Activated naive CD4-positive, alpha-beta T cell treated with anti-CD3 and anti-CD28 coated beads, Interleukin-2, amount 50 U/mL, for 72 hours (primary cell): ENCODE data around the gene CAVIN4. TPM values are rescaled to one million over a fixed set of nuclear protein-coding genes. Genes with fewer than 3 reads are reported as not detected.

ENCODE experiments used
- ATAC-seq, 2 donors: fragments of 150-1000 bp; cut with Tn5 transposase; 2 replicates each; pipeline ENCODE4 v1.10.0; 2021; ENCODE audit warnings: mild to moderate bottlenecking in 2 of 2, moderate library complexity in 2 of 2
- DNase-seq, 2 donors: peaks; one replicate each; pipeline ENCODE4 v3.0.0; 2021 to 2022; ENCODE audit warnings: low spot score in 2 of 2
- H3K27ac Mint-ChIP-seq, 2 donors: one replicate each; pipeline ENCODE4 v1.8.0; 2022; ENCODE audit warnings: mild to moderate bottlenecking in 2 of 2, mixed read lengths in 2 of 2
- H3K36me3 Mint-ChIP-seq, 2 donors: one replicate each; pipeline ENCODE4 v1.8.0; 2022; ENCODE audit warnings: mixed read lengths in 2 of 2
- H3K9me3 Mint-ChIP-seq, 2 donors: one replicate each; pipeline ENCODE4 v1.8.0; 2022; ENCODE audit warnings: mixed read lengths in 2 of 2
- total RNA-seq, 2 donors: library from RNA; stranded (reverse); gene quantifications; one replicate each; pipeline ENCODE4 v1.2.3, GENCODE V29; 2022

CAVIN4 gene
- total RNA-seq, 2 donors from 2014 or later, result 0.14 to 0.21 TPM

DNA sequence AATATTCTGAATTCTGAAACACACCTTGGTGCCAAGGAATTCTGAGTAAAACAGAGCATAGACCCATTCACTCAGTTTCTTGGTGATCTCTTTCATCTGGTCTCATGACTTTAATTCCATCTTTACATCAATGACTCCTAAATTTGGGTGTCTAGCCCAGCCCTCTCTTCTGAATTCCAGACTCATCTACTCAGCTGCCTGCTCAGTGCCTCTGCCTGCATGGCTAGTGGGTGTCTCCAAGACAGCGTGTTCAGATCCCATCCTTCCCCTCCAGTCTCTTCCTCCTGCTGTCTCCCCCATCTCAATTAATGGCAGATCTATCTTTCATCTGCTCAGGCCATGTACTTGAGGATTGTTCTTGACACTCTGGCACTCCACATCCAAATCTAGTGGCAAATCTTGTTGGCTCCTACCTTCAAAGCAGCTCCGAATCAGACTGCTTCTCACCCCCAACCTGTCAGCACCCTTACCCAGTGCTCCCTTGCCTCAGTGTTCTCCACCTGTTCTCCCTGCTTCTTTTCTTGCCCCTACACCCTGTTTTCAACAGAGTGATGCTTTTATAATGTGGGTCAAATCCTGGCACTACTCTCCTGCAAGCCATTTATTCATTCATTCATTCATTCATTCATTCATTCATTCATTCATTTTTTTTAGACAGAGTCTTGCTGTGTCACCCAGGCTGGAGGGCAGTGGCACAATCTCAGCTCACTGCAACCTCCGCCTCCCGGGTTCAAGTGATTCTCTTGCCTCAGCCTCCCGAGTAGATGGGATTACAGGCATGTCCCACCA lies 5.3 kb downstream of the CAVIN4 start:
- DNase-seq, result no peak
- Mint-ChIP-seq H3K27ac (no peak overlapping the region), H3K36me3 (no peaks in the 10 kb centered on the region), H3K9me3 (no peaks in the 10 kb centered on the region)
- no peak for ATAC-seq

GRCh38 chr9:100584951-100585350 lies 7.1 kb downstream of the CAVIN4 start:
- DNase-seq, result no peak
- no peak for ATAC-seq
- Mint-ChIP-seq H3K27ac (no peak overlapping the region), H3K36me3 (no peaks in the 10 kb centered on the region), H3K9me3 (no peaks in the 10 kb centered on the region)

DNA sequence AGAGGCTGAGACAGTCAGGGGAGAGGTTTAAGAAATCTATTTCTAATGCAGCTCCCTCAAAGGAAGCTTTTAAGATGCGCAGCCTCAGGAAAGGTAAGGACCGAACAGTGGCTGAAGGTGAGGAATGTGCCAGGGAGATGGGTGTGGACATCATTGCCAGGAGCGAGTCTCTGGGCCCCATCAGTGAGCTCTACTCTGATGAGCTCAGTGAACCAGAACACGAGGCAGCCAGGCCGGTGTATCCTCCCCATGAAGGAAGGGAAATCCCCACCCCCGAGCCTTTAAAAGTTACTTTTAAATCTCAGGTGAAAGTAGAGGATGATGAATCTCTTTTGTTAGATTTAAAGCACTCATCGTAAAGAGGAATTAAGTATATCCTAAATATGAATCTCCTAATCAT lies 8.2 kb downstream of the CAVIN4 start:
- no peak for DNase-seq
- ATAC-seq, result no peak
- Mint-ChIP-seq H3K36me3 (no peaks in the 10 kb centered on the region), H3K27ac (no peak overlapping the region), H3K9me3 (no peaks in the 10 kb centered on the region)

- H3K36me3 Mint-ChIP-seq, result no peaks in the 10 kb centered on the region
- no peak overlapping the region for H3K27ac Mint-ChIP-seq
- DNase-seq (no peak), ATAC-seq (no peak)
- no peaks in the 10 kb centered on the region for H3K9me3 Mint-ChIP-seq
Observed at GRCh38 chr9:100587375-100587774, 9.5 kb downstream of the CAVIN4 start.

DNA sequence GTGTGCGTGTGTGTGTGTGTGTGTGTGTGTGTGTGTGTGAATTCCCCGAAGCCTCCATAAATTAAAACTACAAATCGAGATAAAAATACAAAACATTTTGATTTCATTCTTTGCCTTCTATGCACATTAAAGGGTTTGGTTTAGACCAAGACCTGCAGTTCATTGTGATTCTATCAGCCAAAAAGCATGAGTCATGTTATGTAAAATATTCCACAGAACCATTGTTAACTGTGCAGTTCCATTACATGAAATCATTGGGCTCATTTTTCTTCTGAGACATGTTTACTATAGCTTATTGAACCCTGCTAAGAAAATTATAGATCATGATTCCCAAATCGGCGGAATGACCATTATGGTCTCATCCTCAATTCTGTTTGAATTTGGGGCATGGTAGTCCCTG lies 11.7 kb downstream of the CAVIN4 start:
- Mint-ChIP-seq H3K36me3 (no peaks in the 10 kb centered on the region), H3K27ac (no peak overlapping the region), H3K9me3 (no peaks in the 10 kb centered on the region)
- no peak for ATAC-seq
- no peak for DNase-seq

GRCh38 chr9:100590481-100590880 lies 12.6 kb downstream of the CAVIN4 start:
- Mint-ChIP-seq H3K9me3 (no peaks in the 10 kb centered on the region), H3K36me3 (no peaks in the 10 kb centered on the region), H3K27ac (no peak overlapping the region)
- ATAC-seq (no peak), DNase-seq (no peak)

DNA sequence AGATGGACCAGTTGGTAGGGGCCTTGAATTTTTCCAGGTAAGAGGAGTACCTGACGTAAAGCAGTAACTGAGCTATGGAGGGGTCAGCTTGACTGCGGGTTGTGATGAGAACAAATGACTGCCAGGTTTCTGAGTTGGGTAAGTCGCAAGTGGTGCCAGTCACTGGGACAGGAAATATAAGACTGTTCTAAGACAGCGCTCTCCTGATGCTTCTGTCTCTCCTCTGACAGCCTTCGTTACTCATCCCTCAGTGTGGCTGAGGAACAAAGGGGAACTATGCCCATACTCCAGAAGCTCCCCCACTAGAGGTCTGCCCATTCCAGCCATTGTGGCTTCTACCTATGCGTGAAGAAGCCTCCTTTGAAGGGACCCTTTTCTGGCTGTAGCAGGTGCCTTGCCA lies 13.3 kb downstream of the CAVIN4 start:
- no peak for ATAC-seq
- DNase-seq, result no peak
- no peak overlapping the region for H3K27ac Mint-ChIP-seq
- H3K36me3 Mint-ChIP-seq, result no peaks in the 10 kb centered on the region
- H3K9me3 Mint-ChIP-seq, result no peaks in the 10 kb centered on the region

GRCh38 chr9:100591639-100592412 lies 13.9 kb downstream of the CAVIN4 start:
- no peaks in the 10 kb centered on the region for H3K36me3 Mint-ChIP-seq
- ATAC-seq (no peak), DNase-seq (no peak)
- H3K27ac Mint-ChIP-seq, result no peak overlapping the region
- H3K9me3 Mint-ChIP-seq, result no peaks in the 10 kb centered on the region

- Mint-ChIP-seq H3K27ac (no peak overlapping the region), H3K9me3 (no peaks in the 10 kb centered on the region), H3K36me3 (no peaks in the 10 kb centered on the region)
- ATAC-seq, result peak; percentile 47
- DNase-seq, result peak in 1 of 2 donors; percentile 41
Observed at GRCh38 chr9:100595391-100596199, 17.7 kb downstream of the CAVIN4 start.

GRCh38 chr9:100597236-100597635 lies 19.4 kb downstream of the CAVIN4 start:
- no peak for ATAC-seq
- Mint-ChIP-seq H3K36me3 (no peaks in the 10 kb centered on the region), H3K9me3 (no peaks in the 10 kb centered on the region), H3K27ac (no peak overlapping the region)
- DNase-seq, result no peak

DNA sequence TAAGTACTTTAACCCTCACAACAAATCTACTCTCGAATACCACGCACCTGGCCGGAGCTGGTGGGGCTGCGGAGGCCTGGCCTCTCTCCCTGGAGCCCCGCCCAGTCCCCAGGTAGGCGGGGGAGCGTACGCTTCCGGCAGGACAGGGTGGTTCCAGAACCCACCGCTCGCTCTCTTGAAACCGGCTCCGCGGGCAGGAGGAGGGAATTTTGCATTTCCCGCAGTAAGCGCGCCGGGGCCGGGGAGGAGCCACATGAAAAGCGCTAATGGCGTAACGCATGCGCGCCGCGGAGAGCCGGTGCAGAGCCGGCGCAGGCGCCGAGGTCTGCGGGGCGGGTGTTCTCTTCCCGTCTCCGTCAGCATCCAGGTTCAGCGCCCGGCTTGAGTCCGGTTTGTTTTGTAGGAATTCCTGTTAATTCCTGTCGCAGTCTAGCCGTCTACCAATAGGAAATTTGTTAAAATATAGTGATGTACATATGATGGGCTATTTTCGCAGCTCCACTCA lies 20.8 kb downstream of the CAVIN4 start:
- H3K36me3 Mint-ChIP-seq, result no peaks in the 10 kb centered on the region
- no peaks in the 10 kb centered on the region for H3K9me3 Mint-ChIP-seq
- peak; percentile 79 to 83 for ATAC-seq
- DNase-seq, result peak; percentile 74 to 83
- peak overlapping the region; percentile 2 to 34 for H3K27ac Mint-ChIP-seq

- Mint-ChIP-seq H3K36me3 (no peaks in the 10 kb centered on the region), H3K27ac (no peak overlapping the region), H3K9me3 (no peaks in the 10 kb centered on the region)
- no peak for ATAC-seq
- DNase-seq, result no peak
Observed at GRCh38 chr9:100600521-100601079, 22.7 kb downstream of the CAVIN4 start.

DNA sequence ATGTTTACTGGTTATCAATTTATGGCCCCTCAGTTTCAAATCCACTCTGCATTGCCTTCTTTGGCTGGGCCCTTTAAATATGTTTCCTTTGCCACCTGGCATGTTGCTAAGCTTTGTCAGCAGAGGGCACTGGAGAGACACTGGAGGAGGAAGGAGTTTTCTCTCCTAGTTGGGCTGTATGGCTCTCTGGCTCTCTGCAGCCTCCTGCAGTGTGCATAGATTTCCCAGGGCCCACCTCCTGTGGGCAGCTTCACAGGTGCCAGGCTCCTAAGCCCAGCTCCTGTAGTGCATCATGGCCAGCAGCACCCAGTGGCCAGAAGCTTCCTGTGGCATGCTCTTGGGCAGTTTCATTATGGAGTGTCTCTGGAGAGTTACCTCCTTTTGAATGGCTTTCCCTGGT lies 23.3 kb downstream of the CAVIN4 start:
- DNase-seq (peak in 1 of 2 donors; percentile 48), ATAC-seq (peak; percentile 23 to 60)
- H3K27ac Mint-ChIP-seq, result no peak overlapping the region
- H3K36me3 Mint-ChIP-seq, result no peaks in the 10 kb centered on the region
- no peaks in the 10 kb centered on the region for H3K9me3 Mint-ChIP-seq

DNA sequence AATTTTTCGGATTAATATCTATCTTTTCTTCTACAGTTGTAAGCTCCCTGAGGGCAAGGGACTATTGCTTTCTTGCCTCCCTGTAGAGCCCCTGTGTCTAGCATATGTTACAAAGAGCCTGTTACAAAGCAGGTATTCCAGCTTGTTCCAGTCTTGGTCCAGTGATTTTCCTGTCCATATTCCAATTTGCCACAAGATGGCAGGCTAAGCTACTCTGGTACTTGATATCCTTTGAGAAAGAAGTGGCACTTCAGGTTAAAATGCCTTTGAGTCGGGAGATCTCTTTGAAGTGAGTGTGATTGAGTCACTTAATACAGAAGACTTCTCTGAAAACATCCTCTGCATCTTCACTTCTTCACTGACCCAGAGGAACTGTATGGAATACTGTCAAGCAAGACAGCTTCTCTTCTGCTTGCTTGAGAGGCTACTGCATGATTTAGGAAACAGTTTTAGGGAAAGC lies 24.5 kb downstream of the CAVIN4 start:
- DNase-seq (no peak), ATAC-seq (no peak)
- no peaks in the 10 kb centered on the region for H3K9me3 Mint-ChIP-seq
- no peak overlapping the region for H3K27ac Mint-ChIP-seq
- no peaks in the 10 kb centered on the region for H3K36me3 Mint-ChIP-seq

GRCh38 chr9:100605405-100605804 lies 27.5 kb downstream of the CAVIN4 start:
- H3K36me3 Mint-ChIP-seq, result no peaks in the 10 kb centered on the region
- H3K9me3 Mint-ChIP-seq, result no peaks in the 10 kb centered on the region

DNA sequence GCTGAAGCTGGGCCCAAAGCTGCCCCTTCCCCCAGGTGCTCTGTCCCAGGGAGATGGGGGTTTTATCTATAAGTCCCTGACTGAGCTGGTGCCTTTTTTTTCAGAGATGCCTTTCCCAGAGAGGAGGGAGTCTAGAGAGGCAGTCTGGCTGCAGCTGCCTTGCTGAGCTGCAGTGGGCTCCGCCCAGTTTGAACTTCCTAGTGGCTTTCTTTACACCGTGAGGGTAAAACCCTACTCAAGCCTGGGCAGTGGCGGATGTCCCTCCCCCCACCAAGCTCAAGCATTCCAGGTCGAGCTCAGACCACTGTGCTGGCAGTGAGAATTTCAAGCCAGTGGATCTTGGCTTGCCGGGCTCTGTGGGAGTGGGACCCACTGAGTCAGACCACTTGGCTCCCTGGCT lies 41.3 kb downstream of the CAVIN4 start:
- peaks cover 8% of the 10 kb centered on the region in 2 donors for H3K36me3 Mint-ChIP-seq
- DNase-seq, result no peak
- peaks cover 7% of the 10 kb centered on the region in 2 donors for H3K9me3 Mint-ChIP-seq
- no peak for ATAC-seq
- no peak overlapping the region for H3K27ac Mint-ChIP-seq

More at GRCh38 chr9:100605405-100605804, 27.5 kb downstream of the CAVIN4 start:
- ATAC-seq (no peak), DNase-seq (no peak)
- no peak overlapping the region for H3K27ac Mint-ChIP-seq
